ENCODE measurements around the gene USP7.

GRCh38 chr16:8957063-8957397 is 6.7 kb downstream of the USP7 start:
- TF ChIP-seq EZH2phosphoT487 (IDR thresholded peaks at IDR 0.05; ENCODE audit: insufficient read depth, low read depth) (no peak), EZH2 (IDR thresholded peaks at IDR 0.05; ENCODE audit: insufficient read depth, poor library complexity, severe bottlenecking) (no peak)

Measured in GM23248 (cell line).